NCI-H1694 (cell line): ENCODE results near the gene MMEL1.

Source experiments
- DNase-seq: peaks from one replicate; lab custom pipeline; 2025; lab: John Stamatoyannopoulos, UW

The MMEL1 gene

DNA sequence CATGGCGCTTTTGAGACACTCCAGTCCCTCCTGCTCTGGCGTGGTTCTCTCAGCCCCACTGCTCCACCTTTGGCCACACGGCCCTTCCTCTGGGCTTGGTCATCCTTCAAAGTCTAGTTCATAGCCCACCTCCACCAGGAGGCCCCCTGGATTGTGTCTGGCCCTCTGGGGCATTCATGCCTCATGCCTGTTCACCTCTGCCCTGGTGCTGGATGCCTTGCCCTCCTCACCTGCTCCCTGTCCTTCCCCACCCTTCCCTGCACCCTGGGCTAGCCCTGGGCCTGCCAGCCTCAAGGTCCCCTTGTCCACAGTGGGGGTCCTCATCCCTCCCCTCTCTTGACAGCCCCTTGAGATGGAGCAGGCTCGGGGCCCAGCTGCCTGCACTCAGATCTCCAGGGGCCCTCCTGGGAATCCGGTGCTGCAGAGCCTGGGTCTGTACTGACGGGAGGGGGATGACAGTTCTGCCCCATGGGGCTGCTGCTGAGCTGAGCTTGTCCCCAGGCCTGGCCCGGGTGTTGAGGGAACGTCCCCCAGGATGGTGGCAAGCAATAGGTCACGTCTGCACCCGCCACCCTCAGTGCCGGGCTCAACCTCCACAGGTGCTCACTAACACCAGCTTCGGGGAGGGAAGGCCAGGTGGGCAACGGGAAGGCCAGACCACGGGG lies 27.8 kb downstream of the MMEL1 start:
- no peak for DNase-seq

DNA sequence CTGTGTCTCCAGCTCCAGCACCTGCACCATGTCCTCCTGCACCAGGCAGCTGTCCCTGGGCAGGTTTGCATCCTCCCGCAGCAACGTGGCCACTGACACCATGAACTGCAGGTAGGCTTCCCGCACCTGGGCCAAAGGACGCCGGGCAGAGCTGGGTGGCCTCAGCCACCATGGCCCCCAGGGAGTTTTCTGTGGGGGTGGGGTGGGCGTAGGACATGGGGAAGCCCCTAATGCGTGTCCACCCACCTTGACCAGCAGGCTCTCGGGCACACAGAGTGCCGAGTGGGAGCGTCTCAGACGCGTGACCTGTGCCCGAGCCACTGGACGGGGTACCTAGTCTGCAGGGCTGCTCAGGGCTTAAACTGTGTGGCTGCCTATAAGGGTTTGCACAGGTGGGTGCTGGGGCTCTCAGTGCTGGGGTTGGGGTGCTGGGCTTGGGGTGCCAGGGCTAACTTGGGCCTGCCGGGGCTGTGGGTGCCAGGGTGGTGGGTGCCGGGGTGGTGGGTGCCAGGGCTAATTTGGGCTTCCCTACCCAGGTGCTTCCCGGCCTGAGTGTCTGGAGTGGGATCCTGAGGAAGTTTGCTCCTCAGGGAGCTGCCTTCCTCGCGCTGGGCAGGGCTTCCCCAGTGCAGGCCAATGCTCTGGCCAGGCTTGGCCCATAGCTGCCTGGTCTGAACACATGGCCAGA lies 28.5 kb downstream of the MMEL1 start:
- DNase-seq: no peak

DNA sequence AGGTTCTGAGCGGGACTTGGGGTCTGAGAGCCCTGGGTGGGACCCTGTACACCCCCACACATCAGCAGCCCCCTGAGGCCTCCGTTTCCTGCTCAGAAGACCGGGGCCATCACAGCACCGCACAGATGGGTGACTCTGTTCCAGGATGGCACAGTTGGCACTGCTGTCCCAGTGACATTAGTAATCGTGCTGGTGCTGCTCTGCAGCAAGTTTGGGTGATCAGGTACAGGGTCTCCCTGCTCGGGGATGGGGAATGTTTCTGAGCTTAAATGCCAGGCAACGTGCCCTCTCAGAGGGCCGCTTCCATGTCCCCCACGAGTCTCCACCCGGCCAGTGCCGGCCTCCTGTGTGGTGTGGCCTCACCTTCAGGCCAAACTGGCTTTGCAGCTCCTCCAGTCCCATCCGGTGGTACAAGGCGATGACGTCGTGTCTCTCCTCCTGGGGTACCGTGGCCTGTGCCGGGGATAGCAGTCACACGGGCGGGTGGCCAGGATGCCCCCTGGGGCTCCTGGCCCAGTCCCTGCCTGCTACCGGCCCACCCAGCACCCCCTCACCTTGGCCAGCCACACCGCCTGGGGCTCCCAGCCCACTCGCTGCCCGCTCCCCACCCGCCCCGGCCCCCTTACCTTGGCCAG lies 29.2 kb downstream of the MMEL1 start:
- no peak for DNase-seq

DNA sequence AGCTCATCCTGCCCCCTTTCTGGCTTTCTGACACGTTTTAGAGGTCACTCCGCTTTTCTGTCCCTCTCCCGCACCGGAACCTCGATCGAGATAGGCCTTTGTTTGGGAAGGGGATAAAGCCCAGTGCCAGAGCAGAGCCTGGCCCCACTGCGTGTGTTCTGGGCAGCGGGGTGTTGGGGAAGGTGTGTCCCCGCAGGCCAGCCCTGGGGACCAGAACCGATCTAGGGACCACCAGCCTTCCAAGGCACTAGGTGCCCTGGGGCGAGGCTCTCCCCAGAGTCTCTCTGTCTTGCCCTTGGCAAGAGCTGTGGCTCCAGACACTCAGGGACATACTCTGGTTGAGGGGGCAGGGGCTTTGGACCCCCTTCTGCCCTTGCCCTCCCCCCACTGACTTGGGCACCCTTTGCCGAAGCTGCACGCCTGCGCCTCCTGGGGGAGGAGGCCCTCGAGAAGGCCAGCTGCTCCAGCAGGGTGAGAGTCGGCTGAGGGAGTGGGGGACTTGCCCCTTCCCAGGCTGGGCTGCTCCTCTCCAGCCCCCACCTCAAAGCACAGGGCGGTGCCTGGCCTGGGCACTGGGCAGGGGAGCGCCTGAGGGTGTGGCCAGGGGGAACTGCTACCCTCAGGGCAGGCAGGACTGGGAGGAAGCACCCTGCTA lies 29.8 kb downstream of the MMEL1 start:
- DNase-seq: no peak

DNA sequence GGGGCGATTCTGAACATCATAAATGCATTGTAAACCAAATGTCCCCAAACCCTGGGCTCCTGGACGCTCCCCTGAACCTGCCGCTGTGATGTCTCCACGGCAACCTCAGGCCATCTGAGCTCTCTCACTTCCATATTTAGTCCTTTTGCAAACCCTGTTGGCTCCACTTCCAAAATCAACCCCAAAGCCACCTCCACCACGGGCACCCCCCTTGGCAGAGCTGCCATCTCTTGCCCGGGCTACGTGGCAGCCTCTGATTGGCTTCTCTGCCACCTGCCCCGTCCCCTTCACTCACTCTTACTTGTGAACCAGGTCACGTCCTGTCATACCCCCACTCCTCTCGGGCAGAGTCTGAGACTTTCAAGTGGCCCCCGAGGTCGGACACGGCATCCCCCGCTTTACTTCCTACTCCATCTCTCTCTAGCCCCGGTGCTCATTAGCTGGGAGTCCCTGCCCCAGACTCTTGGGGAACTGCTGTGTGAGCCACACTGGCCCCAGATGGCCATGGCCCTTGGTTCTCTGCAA lies 30.4 kb downstream of the MMEL1 start:
- DNase-seq: no peak

DNA sequence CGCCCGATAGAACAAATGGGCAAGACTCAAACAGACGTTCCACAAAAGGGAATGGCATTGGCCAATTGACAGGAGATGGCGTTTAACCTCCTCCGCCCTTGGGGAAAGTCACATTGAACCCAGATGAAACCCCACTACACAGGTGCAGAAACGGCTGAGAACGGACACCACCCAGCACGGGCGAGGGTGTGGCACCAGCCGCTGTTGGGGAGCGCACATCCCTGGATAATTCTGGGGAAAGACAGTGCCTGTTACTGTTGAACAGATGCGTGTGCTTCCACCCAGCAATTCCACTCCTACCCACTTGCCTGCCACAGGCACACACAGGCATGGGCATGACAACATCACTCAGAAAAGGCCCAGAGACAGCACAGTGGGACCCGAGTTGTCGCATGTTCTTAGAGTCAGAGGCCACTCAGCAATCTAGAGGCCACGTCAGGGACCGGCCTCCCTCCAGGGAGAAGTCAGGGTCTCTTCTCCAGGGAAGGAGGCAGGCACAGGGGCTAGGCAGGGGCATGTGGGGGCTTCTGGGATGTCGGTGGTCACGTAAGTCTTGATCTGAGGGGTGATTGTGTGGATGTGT lies 31.0 kb downstream of the MMEL1 start:
- DNase-seq: no peak

DNA sequence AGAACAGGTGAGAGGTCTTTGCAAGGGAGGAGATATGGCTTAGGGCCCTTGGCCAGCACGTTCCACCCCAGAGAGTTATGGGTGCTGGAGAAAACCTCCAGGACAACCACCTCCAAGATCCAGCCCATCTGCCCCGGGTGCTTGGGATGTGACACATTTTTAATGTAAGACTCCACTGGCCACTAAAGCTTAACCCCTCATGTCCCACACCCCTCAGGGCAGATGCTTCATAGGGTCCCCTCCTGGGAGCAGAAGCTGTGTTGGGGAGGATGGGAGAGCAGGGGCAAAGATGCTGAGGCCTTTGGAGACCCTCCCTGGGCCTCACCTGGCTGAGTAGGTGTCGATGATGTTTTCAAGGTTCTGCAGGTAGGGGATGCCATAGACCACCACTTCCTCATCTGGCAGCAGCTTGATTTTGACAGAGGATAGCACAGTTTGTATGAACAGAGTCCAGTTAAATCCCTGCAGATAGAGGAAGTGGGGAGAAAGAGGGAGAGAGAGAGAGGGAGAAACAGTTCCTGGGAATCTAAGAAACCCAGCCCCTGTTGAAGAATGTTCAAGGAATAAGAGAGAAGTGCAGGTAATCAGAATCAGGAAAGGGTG lies 34.4 kb downstream of the MMEL1 start:
- no peak for DNase-seq

DNA sequence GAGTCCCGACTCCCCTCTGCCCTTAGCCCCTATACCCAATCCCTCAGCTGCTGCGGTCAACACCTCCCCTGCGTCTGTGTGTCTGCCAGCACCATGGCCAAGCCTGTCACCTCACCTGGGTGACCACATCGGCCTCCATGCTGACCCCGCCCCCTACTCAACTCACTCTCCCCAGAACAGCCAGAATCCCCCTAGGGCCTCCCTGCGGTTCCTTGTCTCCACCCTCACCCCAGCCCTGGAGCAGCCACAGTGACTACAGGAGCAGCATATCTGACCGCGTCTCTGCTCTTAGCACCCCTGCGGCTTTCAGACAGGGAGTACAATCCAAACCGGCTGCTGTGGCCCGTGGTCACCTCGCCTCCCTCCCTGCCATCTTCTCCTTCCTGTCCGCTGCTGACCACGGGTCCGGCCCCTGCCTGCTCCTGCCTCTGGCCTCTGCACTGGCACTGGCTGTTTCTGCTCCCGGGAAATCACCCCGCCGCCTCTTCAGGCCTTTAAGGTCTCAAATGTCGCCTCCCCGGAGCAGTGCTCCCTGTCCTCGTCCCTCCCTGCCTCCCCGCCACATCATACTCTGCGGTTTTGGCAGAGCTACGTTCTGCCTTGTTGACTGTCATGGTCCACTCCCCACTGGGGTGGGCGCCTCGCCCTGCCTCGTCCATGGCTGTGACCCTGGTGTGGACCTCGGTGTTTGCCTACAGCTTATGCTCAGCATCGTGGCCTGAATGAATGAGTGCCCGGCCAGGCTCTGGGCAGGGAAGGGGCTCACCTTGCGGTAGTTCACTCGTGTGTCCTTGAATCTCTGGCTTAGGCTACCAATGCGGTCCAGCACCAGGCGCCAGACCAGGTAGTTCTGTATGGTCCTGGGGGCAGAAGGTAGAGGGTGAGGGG lies 35.1 kb downstream of the MMEL1 start:
- no peak for DNase-seq

DNA sequence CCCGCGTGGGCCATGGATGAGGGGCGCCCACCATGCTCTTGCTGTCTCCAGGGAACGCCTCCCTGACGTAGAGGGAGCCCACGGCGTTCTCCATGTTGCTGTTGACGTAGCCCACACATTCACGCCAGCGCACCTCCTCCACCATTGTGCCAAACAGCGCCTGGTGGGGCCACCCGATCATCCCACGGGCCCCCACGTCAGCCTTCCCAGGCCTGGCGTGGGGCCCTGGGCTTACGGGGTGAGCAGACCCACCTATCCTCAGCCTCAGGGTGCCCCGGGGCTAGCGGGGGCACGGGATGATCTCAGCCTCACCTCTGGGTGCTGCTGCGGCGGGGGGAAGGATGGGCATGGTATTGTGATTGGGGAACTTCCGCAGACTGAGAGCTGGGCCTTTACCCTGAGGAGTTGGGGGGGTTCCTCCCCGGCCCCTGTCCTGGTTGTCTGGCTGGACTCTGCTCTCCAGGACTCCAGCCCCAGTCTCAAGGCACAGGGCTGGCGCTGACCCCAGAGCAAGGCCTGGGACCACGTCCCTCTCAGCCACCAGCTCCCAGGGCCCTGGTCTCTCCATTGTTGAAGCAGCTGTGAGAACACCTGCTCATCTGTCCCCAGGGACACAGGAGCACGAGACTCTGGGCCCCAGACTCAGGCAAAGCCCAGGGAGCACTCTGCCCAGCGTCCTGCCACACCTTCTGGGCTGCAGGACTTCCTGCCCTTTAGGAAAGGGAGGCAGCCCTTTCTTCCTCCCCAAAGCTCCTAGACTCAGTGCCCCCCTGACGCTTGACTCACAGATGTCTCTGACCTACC lies 36.1 kb downstream of the MMEL1 start:
- DNase-seq: no peak

DNA sequence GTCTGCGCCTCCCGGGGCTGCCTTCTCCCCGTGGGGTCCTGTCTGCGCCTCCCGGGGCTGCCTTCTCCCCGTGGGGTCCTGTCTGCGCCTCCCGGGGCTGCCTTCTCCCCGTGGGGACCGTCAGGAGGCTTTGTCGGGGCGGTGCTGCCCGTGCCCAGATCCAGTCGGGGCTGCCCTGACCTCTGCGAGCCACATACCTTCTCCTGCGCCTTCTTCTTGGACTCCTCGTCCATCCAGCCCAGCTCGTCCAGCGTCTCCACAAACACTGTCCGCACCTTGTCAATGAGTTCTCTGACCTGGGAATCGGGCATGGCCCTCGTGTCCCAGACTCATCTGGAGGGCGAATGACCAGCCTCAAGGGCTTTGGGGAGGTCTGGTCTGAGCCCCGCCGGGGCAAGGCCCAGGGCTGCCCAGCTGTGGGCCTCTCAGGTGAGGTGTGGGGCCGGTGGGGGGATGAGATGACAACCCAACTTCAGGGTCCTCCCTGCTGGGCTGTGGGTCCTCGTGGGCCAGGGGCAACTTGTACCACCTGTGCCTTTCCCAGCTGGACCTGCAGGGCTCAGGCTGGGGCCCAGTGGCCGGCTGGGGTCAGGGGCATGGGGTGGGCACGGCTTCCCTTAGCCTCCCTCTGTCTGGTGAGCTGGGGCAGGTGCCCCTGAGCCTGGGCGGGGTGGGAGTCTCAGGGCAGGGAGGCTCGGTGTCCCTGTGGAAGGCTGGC lies 36.8 kb downstream of the MMEL1 start:
- DNase-seq: no peak

DNA sequence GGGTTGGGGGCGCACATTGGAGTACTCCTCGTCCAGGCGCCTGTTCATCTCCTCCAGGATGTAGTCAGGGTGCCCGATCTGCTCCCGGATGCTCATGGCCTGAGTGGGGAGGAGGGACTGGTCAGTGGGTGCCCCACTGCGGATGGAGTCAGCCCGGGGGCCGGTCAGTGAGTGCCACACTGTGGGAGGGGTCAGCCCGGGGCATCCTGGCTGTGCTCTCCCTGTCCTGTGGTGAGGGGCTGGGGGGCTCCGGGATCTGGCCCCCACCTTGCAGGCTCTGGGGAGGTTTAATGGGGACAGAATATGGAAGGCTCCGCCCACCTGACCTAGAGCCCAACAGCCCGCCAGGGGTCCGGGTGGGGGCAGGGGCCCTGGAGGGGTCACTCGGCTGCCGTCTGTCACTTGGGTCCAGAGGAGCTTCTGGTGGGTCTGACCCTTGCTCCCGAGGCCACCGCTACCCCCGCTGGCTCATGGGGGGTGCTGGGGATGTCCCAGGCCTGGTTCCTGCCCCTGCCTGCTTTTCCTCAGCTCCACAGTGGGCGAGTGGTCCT lies 37.5 kb downstream of the MMEL1 start:
- DNase-seq: no peak

DNA sequence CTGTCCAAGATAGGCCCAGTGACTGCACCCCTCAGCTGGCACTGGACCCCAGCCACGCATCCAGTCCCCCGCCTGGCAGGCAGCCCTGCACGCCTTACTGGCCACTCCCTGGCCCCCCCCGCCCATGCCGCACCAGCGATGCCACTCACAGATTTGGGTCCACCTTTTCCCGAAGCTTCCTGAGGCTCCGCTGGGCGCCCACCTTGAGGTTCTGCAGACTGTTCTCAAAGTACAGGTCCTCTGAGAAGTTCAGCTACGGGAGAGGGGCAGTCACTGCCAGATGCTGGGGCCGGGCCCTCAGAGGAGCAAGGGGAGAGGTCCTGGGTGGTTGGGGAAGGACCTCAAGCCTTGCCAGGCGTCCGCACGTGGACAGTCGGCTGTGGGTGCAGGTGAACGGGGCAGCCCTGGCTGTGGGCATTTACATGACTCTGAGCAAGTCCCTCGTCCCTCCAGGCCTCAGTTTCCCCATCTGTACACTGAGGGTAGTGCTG lies 38.1 kb downstream of the MMEL1 start:
- DNase-seq: no peak

DNA sequence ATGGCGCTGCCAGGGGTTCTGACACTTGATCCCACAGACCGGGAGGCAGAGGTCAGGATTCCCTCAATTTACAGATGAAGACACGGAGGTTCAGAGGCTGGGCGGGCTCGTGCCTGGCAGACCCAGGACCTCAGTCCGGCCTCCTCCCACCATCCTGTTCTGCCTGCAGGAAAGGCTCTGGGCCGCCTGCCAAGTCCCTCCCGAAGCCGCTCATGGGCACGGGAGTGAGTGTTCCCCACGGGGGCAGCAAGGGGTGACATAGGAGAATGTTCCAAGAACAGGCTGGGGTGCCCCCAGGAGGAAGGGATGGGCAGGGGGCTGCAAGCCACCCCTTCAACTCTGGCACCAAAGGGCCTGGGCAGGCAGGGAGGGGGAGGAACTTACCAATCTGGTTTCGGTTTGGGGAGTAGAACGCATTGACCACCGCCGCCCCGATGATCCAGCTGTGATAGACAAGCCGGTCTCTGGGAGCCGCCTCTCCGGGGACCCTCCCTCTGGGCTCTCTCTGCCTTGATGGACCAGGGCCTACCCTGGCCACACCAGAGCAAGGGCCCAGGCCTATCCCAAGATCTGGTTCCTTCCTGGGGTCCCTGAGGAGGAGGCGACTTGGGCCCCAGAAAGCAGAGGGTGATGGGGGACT lies 38.7 kb downstream of the MMEL1 start:
- DNase-seq: no peak

DNA sequence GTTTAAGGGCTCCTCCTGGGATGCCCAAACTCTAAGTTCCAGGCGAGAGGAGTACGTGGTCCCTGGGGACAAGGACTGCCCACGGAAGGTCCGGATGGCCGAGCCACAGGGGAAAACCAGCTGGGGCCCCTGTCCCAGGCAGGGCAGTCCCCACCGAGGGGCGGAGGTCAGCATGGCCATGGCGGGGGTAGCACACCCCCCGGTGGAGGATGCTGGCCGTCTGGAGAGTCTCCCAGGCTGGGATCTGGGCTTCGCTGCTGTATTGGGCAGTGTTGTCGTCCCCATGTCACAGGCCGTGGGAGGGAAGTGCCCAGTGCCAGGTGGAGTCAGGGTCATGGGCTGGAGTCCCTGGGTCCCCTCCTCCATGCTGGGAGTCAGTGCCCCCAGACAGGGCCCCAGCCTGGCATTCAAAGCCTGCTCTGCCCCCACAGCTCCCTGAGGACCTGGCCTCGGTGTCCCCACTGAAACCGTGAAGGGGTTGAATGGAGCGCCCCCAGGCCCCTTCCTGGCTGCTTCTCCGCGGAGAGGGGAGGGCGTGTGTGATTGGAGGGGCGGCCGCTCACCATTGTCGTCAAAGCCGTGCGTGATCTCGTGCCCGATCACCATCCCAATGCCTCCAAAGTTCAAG lies 39.5 kb downstream of the MMEL1 start:
- DNase-seq: no peak

DNA sequence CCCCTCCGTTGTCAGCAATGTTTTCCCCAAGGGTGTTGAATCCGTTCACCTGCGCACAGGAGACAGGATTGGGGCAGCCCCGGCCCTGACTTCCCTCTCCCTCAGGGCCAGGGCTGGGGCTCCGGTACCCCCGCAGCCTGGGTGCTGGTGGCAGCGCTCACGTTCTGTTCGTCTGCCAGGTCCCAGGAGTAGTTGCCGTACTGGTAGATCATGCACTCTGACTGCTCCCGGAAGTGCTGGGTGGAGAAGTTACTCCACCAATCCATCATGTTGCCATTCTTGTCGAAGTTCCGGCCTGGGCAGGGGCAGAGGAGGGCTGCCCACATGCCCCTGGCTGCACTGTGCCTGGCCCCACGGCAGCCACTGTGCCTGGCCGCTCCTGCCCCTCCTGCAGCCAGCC lies 40.1 kb downstream of the MMEL1 start:
- DNase-seq: no peak

DNA sequence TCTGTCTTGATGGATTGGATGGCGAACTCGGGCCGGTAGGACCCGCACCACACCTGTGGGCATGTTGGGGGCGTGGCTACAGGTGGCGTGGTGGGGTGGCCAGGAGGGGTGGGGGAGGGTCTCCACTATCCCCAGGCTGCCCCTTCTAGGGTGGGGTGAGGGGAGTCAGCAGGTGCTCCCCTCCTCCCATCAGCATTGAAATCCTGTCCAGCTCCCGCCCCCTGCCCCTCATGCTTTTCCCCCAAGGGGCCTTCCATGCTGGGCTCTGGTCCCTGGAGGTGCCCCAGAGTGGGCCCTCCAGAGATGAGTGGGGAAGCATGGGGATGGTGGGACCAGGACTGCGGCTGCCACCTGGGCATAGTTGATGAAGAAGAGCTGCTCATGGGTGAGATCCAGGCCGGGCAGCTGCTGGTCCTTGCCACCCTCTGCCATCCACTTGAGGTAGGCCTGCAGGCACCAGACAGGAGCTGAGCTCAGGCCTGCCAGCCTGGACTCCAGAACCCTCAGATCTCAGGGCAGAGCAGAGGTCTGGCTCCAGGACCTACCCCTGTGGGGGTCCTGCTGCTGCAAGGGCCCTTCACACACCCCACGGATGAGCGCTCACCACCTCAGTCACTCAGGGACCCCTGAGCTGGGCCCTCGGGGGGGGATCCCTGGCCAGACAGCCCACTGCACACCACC lies 41.1 kb downstream of the MMEL1 start:
- no peak for DNase-seq

DNA sequence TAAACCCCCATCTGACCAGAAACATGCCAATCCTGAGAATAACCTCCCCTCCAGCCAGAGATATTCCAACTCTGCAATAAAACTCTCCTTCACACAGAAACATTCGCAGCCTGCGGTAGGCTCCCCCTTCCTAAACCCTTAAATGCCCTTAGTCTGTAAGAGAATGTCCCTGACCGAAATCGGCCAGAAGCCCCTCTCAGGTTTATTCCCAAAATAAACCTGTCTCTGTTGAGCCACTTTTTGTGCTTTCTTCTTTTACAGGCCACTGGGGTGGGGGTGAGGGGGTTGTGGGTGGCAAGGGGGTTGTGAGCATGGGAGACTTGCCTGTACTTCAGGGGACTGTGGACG lies 41.6 kb downstream of the MMEL1 start:
- DNase-seq: no peak
